Esophagus squamous epithelium (tissue), 5 donors: ENCODE data around the gene ARFGAP3. TPM values are rescaled to one million over a fixed set of nuclear protein-coding genes. Genes with fewer than 3 reads are reported as not detected.

Experiments used
- DNase-seq: peaks from one replicate; lab custom pipeline; 2025; lab: John Stamatoyannopoulos, UW
- H3K27ac ChIP-seq, 4 donors: fragments of 200-600 bp; sonication (generic); one replicate each; pipeline ENCODE4 v1.5.1; 2016 to 2019; ENCODE audit warnings: mild to moderate bottlenecking in 1 of 4
- H3K27me3 ChIP-seq, 4 donors: fragments of 200-600 bp; sonication (generic); 1 replicate in 3 of 4; 2 replicates in 1 of 4; pipeline versions ENCODE4 v1.5.1 to v1.6.0; 2017 to 2021; ENCODE audit warnings: antibody characterized with exemption in 1 of 4
- H3K36me3 ChIP-seq, 3 donors: fragments of 200-600 bp; sonication (generic); one replicate each; pipeline ENCODE4 v1.5.1; 2016 to 2019
- H3K4me1 ChIP-seq, 3 donors: fragments of 200-600 bp; sonication (generic); one replicate each; pipeline ENCODE4 v1.5.1; 2017 to 2019
- H3K4me3 ChIP-seq, 4 donors: fragments of 200-600 bp; sonication (generic); 1 replicate in 3 of 4; 2 replicates in 1 of 4; pipeline ENCODE4 v1.5.1; 2016 to 2019; ENCODE audit warnings: mild to moderate bottlenecking in 2 of 4, moderate library complexity in 1 of 4
- H3K9me3 ChIP-seq, 3 donors: fragments of 200-600 bp; sonication (generic); one replicate each; pipeline ENCODE4 v1.5.1; 2016 to 2019
- POLR2A ChIP-seq, 4 donors: fragments of 450-650 bp; IDR thresholded peaks; one replicate each; pipeline ENCODE4 v1.6.1; 2017; ENCODE audit warnings: antibody characterized with exemption in 4 of 4, mild to moderate bottlenecking in 4 of 4, moderate library complexity in 3 of 4
- WGBS, 2 donors: methylation state at CpG; one replicate each; pipeline ENCODE4 v1.1.5; 2018; 5-methylcytosine and 5-hydroxymethylcytosine counted together
- intact Hi-C: fragments of 100-400 bp; cut with DNase I; formaldehyde crosslinking; loops from one replicate; pipeline ENCODE4 v1.15.0; 2022
- total RNA-seq, 4 donors: library from RNA; depleted of rRNA; stranded (reverse); fragments of >200 nt; gene quantifications; one replicate each; pipeline ENCODE4 v1.1.0, GENCODE V29; 2016
- TF ChIP-seq, protein P1 (sequence below), 6 experiments: fragments of 450-650 bp in 4 of 6; fragments of 200-600 bp in 2 of 6; sonication (generic) in 2 of 6; IDR thresholded peaks; one replicate each; pipeline ENCODE4 v1.5.1; 2016 to 2019; ENCODE audit warnings: antibody characterized with exemption in 6 of 6, mild to moderate bottlenecking in 4 of 6, moderate library complexity in 4 of 6
- donor health status: DM: yes; HTN: yes; CAD: no.

The ARFGAP3 gene
- total RNA-seq, 4 donors from 2014 or later = 27.3 to 35.1 (median 30.5) TPM

DNA sequence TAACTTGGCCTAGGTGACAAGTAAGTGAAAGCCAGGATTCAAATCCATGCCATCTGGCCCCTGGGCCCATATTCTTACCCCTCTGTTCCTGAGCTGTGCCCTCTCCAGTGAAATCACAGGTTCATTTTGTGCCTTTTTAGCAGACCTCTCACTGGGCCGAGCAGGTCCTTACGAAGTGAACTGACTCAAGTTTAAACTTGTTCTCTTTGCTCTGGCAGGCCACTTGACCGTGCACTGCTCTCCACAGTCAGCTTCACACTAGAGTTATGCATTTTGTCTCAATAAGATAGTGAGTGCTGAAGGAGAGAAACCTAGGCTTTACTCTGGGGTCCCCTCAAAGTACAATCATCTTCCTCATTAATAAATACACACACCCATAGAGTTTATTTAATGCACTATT is 40.7 kb downstream of the ARFGAP3 start:
- Histone ChIP-seq H3K4me1 (peaks cover 0 to 32% (median 3%) of the 10 kb centered on the region in 3 donors), H3K9me3 (no peaks in the 10 kb centered on the region), H3K36me3 (peaks cover 4 to 61% (median 8%) of the 10 kb centered on the region in 3 donors), H3K27me3 (no peaks in the 10 kb centered on the region), H3K27ac (no peak overlapping the region), H3K4me3 (no peak overlapping the region)
- intact Hi-C loops = no loop called here
- TF ChIP-seq POLR2A (IDR thresholded peaks at IDR 0.05) = no peak
- TF ChIP-seq, protein P1, sequence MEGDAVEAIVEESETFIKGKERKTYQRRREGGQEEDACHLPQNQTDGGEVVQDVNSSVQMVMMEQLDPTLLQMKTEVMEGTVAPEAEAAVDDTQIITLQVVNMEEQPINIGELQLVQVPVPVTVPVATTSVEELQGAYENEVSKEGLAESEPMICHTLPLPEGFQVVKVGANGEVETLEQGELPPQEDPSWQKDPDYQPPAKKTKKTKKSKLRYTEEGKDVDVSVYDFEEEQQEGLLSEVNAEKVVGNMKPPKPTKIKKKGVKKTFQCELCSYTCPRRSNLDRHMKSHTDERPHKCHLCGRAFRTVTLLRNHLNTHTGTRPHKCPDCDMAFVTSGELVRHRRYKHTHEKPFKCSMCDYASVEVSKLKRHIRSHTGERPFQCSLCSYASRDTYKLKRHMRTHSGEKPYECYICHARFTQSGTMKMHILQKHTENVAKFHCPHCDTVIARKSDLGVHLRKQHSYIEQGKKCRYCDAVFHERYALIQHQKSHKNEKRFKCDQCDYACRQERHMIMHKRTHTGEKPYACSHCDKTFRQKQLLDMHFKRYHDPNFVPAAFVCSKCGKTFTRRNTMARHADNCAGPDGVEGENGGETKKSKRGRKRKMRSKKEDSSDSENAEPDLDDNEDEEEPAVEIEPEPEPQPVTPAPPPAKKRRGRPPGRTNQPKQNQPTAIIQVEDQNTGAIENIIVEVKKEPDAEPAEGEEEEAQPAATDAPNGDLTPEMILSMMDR (IDR thresholded peaks at IDR 0.05) = no peak
- 36 to 64% methylated on average over 3 of the region's 3 CpGs for WGBS, 2 donors
- DNase-seq = no peak

DNA sequence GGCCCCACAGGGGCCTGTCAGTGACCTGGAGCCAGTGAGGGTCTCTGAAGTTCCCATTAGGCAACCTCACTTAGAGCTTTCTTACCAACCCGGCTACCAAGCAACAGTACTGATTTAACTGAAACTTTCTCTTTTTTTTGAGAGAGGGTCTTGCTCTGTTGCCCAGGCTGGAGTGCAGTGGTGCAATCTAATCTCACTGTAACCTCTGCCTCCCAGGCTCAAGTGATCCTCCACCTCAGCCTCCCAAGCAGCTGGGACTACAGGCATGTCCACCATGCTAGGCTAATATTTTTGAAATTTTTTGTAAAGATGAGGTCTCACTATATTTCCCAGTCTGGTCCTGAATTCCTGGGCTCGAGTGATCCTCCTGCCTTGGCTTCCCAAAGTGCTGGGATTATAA is 42.5 kb downstream of the ARFGAP3 start:
- intact Hi-C loops = no loop called here
- Histone ChIP-seq H3K27ac (no peak overlapping the region), H3K4me1 (peaks cover 0 to 26% (median 3%) of the 10 kb centered on the region in 3 donors), H3K9me3 (no peaks in the 10 kb centered on the region), H3K36me3 (peaks cover 4 to 68% (median 8%) of the 10 kb centered on the region in 3 donors), H3K27me3 (no peaks in the 10 kb centered on the region), H3K4me3 (no peak overlapping the region)
- no peak for DNase-seq
- TF ChIP-seq POLR2A (IDR thresholded peaks at IDR 0.05) = no peak
- TF ChIP-seq, protein P1 (IDR thresholded peaks at IDR 0.05) = no peak
- 95 to 100% methylated on average over 2 of the region's 2 CpGs for WGBS, 2 donors

DNA sequence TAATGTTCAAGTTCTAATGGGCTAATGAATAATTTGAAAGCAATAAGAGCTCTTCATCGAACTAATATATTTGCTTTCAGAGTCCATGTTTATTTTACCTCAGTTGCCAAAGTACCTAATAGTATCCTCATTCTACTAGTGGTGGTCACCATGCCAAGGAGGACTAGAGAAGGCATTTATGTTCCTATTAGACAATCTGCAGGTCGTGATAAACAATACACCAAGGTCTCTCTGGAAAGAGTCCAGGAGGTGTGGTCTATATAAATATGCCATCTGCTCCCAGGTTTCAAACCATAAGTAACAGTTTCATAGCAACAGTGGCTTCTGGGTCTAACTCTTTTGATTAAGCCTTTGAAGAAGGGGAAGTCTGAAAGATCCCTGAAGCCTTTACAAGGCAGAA is 42.9 kb downstream of the ARFGAP3 start:
- Histone ChIP-seq H3K27me3 (no peaks in the 10 kb centered on the region), H3K4me3 (no peak overlapping the region), H3K4me1 (peaks cover 0 to 22% (median 3%) of the 10 kb centered on the region in 3 donors), H3K36me3 (peaks cover 4 to 72% (median 8%) of the 10 kb centered on the region in 3 donors), H3K27ac (no peak overlapping the region), H3K9me3 (no peaks in the 10 kb centered on the region)
- no peak for TF ChIP-seq POLR2A (IDR thresholded peaks at IDR 0.05)
- TF ChIP-seq, protein P1 (IDR thresholded peaks at IDR 0.05) = no peak
- DNase-seq = no peak
- intact Hi-C loops = no loop called here
- WGBS, 2 donors = 29 to 34% methylated on average over 2 of the region's 2 CpGs

DNA sequence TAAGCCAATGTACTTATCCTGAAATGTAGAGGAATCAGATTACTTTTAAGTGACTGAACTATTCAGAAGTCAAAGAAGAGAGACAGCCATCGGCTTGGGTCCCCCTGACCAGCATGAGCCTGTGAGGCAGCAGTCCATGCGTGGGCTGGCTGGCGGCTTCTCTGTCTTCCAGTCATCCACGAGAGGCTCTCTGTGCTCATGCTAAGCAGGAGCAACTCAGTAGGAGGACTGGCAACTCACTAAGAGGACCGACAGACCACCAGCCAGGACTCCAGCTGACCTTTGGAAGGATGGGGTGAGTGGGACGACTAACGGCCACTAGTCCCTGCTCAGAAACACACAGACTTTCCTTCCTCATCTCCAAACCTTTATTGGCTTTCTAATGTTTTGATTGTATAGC is 43.6 kb downstream of the ARFGAP3 start:
- WGBS, 2 donors = 85 to 89% methylated on average over 7 of the region's 7 CpGs
- Histone ChIP-seq H3K9me3 (no peaks in the 10 kb centered on the region), H3K36me3 (peaks cover 4 to 79% (median 11%) of the 10 kb centered on the region in 3 donors), H3K27ac (no peak overlapping the region), H3K27me3 (no peaks in the 10 kb centered on the region), H3K4me1 (peaks cover 0 to 16% (median 3%) of the 10 kb centered on the region in 3 donors), H3K4me3 (no peak overlapping the region)
- intact Hi-C loops = no loop called here
- TF ChIP-seq, protein P1 (IDR thresholded peaks at IDR 0.05) = no peak
- no peak for TF ChIP-seq POLR2A (IDR thresholded peaks at IDR 0.05)
- no peak for DNase-seq

DNA sequence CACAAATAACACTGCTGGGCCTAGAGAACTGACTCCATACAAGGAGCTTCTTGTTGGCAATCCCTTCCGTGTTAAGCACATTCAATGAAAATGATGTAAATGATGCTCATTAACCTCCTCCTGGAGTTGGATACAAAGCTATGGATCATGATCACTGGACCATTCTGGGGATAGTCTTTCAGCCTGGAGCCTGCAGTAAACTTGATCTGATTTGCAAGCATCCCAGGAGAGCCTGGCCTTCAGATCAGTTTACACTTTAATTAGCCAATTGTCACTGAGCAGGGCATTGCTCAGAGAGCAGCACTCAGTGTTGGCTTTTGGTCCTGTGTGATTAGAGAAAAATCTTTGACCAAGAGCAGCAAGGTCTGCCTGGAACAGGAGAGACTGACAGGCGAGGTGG is 45.6 kb downstream of the ARFGAP3 start:
- no peaks in the 10 kb centered on the region for H3K27me3 ChIP-seq
- no peak overlapping the region for H3K27ac ChIP-seq
- peaks cover 6 to 91% (median 22%) of the 10 kb centered on the region in 3 donors for H3K36me3 ChIP-seq
- H3K4me1 ChIP-seq = peaks cover 0 to 16% (median 4%) of the 10 kb centered on the region in 3 donors
- DNase-seq = no peak
- WGBS, 2 donors = 83 to 89% methylated on average over 2 of the region's 2 CpGs
- TF ChIP-seq POLR2A (IDR thresholded peaks at IDR 0.05) = no peak
- TF ChIP-seq, protein P1 (IDR thresholded peaks at IDR 0.05) = no peak
- H3K9me3 ChIP-seq = no peaks in the 10 kb centered on the region
- intact Hi-C loops = no loop called here
- no peak overlapping the region for H3K4me3 ChIP-seq
